Body of pancreas (tissue), 4 donors: ENCODE results near the gene MYRIP. TPM values are rescaled to one million over a fixed set of nuclear protein-coding genes. Genes with fewer than 3 reads are reported as not detected.

Source experiments
- ATAC-seq: fragments of 150-250 bp; one replicate; pipeline ENCODE4 v1.9.1; 2016
- DNase-seq, 4 donors: peaks; one replicate each; pipeline ENCODE4 v3.0.0-alpha.2; 2019
- H3K27ac ChIP-seq, 4 donors: fragments of 200-600 bp; sonication (generic); 1 replicate in 3 of 4; 2 replicates in 1 of 4; pipeline versions ENCODE4 v1.5.1 to v1.6.1; 2016 to 2019; ENCODE audit warnings: mild to moderate bottlenecking in 1 of 4, mixed read lengths in 1 of 4, moderate library complexity in 1 of 4
- H3K27me3 ChIP-seq, 2 donors: fragments of 200-600 bp; sonication (generic); one replicate each; pipeline ENCODE4 v1.6.0; 2016; ENCODE audit warnings: mild to moderate bottlenecking in 1 of 2
- H3K36me3 ChIP-seq, 2 donors: fragments of 200-600 bp; sonication (generic); replicated peaks in 1 of 2; 2 replicates each; pipeline ENCODE4 v1.5.1; 2016; ENCODE audit warnings: low read depth in 2 of 2; ENCODE audit not compliant: insufficient read depth in 1 of 2
- H3K4me1 ChIP-seq: fragments of 200-600 bp; sonication (generic); one replicate; pipeline ENCODE4 v1.6.0; 2016
- H3K4me3 ChIP-seq, 2 donors: fragments of 200-600 bp; sonication (generic); 1 replicate in 1 of 2; 2 replicates in 1 of 2; pipeline ENCODE4 v1.5.1; 2016 to 2019
- H3K9me3 ChIP-seq, 3 donors: fragments of 200-600 bp; sonication (generic); 1 replicate in 2 of 3; 2 replicates in 1 of 3; pipeline ENCODE4 v1.5.1; 2016
- POLR2A ChIP-seq, 3 donors: fragments of 450-650 bp; IDR thresholded peaks; one replicate each; pipeline ENCODE4 v1.6.1; 2016; ENCODE audit warnings: antibody characterized with exemption in 3 of 3, mild to moderate bottlenecking in 2 of 3
- WGBS, 2 donors: methylation state at CpG; one replicate each; pipeline ENCODE4 v1.1.5; 2017; 5-methylcytosine and 5-hydroxymethylcytosine counted together
- intact Hi-C: fragments of 100-400 bp; cut with DNase I; formaldehyde crosslinking; loops from one replicate; pipeline ENCODE4 v1.15.1; 2023
- total RNA-seq, 2 donors: library from RNA; depleted of rRNA; stranded (reverse); fragments of >200 nt; gene quantifications; one replicate each; pipeline ENCODE4 v1.1.0, GENCODE V29; 2016
- TF ChIP-seq, protein P1 (sequence below), 7 experiments: fragments of 450-650 bp in 4 of 7; fragments of 200-600 bp in 3 of 7; sonication (generic) in 3 of 7; IDR thresholded peaks; one replicate each; pipeline ENCODE4 v1.5.1; 2016 to 2019; ENCODE audit warnings: antibody characterized with exemption in 7 of 7

MYRIP gene
- total RNA-seq, 2 donors from 2014 or later, result 5.2 to 12.5 TPM

DNA sequence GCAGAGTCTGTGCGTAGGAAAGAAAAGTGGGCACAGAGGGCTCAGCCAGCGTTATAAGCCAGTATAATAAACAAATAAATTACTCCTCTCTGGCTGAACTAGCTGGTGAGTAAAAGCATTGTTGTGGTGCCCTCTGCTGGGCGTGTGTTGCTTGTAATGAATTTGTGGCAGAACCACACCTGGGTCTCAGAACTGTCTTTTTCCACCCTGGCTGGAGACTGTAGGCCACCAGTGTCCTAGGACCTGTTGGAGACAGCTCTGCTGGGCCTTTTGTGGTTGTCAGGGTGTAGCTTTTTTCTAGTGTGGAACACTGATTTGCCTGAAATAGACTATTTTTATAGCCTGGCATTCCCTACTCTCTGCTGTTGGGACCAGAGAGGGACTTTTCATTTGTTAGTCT, 369.6 kb downstream of the MYRIP start:
- TF ChIP-seq, protein P1, sequence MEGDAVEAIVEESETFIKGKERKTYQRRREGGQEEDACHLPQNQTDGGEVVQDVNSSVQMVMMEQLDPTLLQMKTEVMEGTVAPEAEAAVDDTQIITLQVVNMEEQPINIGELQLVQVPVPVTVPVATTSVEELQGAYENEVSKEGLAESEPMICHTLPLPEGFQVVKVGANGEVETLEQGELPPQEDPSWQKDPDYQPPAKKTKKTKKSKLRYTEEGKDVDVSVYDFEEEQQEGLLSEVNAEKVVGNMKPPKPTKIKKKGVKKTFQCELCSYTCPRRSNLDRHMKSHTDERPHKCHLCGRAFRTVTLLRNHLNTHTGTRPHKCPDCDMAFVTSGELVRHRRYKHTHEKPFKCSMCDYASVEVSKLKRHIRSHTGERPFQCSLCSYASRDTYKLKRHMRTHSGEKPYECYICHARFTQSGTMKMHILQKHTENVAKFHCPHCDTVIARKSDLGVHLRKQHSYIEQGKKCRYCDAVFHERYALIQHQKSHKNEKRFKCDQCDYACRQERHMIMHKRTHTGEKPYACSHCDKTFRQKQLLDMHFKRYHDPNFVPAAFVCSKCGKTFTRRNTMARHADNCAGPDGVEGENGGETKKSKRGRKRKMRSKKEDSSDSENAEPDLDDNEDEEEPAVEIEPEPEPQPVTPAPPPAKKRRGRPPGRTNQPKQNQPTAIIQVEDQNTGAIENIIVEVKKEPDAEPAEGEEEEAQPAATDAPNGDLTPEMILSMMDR (IDR thresholded peaks at IDR 0.05), result peak; percentile 38 to 77 (median 67)
- TF ChIP-seq POLR2A (IDR thresholded peaks at IDR 0.05), result no peak
- WGBS, 2 donors, result 8 to 21% methylated on average over 3 of the region's 3 CpGs
- no peak overlapping the region for H3K27ac ChIP-seq
- H3K4me1 ChIP-seq, result no peaks in the 10 kb centered on the region
- H3K27me3 ChIP-seq, result no peaks in the 10 kb centered on the region
- H3K4me3 ChIP-seq, result no peak overlapping the region
- ATAC-seq, result peak; percentile 68
- intact Hi-C loops, result loop anchor here (10.0 kb wide), 1 partner anchor 474 kb away; no protein-coding TSS in a partner anchor
- no peaks in the 10 kb centered on the region for H3K9me3 ChIP-seq
- DNase-seq, result peak; percentile 77 to 86 (median 80)
- no peaks in the 10 kb centered on the region for H3K36me3 ChIP-seq

GRCh38 chr3:40181182-40181581, 371.8 kb downstream of the MYRIP start:
- no peak overlapping the region for H3K27ac ChIP-seq
- WGBS, 2 donors, result 89 to 95% methylated on average over 3 of the region's 3 CpGs
- no peaks in the 10 kb centered on the region for H3K9me3 ChIP-seq
- TF ChIP-seq, protein P1 (IDR thresholded peaks at IDR 0.05), result no peak
- TF ChIP-seq POLR2A (IDR thresholded peaks at IDR 0.05), result no peak
- intact Hi-C loops, result no loop called here
- ATAC-seq, result no peak
- peaks cover 2% of the 10 kb centered on the region for H3K4me1 ChIP-seq
- H3K36me3 ChIP-seq, result no peaks in the 10 kb centered on the region
- H3K4me3 ChIP-seq, result no peak overlapping the region
- DNase-seq, result no peak
- no peaks in the 10 kb centered on the region for H3K27me3 ChIP-seq

- Histone ChIP-seq H3K4me3 (no peak overlapping the region), H3K9me3 (no peaks in the 10 kb centered on the region), H3K27me3 (no peaks in the 10 kb centered on the region), H3K27ac (no peak overlapping the region), H3K4me1 (peaks cover 11% of the 10 kb centered on the region), H3K36me3 (no peaks in the 10 kb centered on the region)
- WGBS, 2 donors, result 79 to 84% methylated on average over 10 of the region's 10 CpGs
- intact Hi-C loops, result no loop called here
- TF ChIP-seq POLR2A (IDR thresholded peaks at IDR 0.05), result no peak
- TF ChIP-seq, protein P1 (IDR thresholded peaks at IDR 0.05), result no peak
- DNase-seq (no peak), ATAC-seq (no peak)
These were observed 375.8 kb downstream of the MYRIP start for GRCh38 chr3:40185029-40185695.

GRCh38 chr3:40186508-40186907, 377.1 kb downstream of the MYRIP start:
- no peaks in the 10 kb centered on the region for H3K36me3 ChIP-seq
- DNase-seq (peak; percentile 23 to 58 (median 41)), ATAC-seq (peak; percentile 73)
- H3K9me3 ChIP-seq, result no peaks in the 10 kb centered on the region
- H3K4me1 ChIP-seq, result peaks cover 11% of the 10 kb centered on the region
- no peak overlapping the region for H3K27ac ChIP-seq
- H3K4me3 ChIP-seq, result no peak overlapping the region
- WGBS, 2 donors, result 29 to 57% methylated on average over 1 to 2 of the region's 2 CpGs
- no peak for TF ChIP-seq POLR2A (IDR thresholded peaks at IDR 0.05)
- TF ChIP-seq, protein P1 (IDR thresholded peaks at IDR 0.05), result no peak
- intact Hi-C loops, result no loop called here
- no peaks in the 10 kb centered on the region for H3K27me3 ChIP-seq

GRCh38 chr3:40187945-40188344, 378.5 kb downstream of the MYRIP start:
- H3K36me3 ChIP-seq, result no peaks in the 10 kb centered on the region
- intact Hi-C loops, result no loop called here
- no peak overlapping the region for H3K27ac ChIP-seq
- H3K9me3 ChIP-seq, result no peaks in the 10 kb centered on the region
- ATAC-seq (no peak), DNase-seq (no peak)
- no peak overlapping the region for H3K4me3 ChIP-seq
- peaks cover 11% of the 10 kb centered on the region for H3K4me1 ChIP-seq
- TF ChIP-seq, protein P1 (IDR thresholded peaks at IDR 0.05), result no peak
- no peak for TF ChIP-seq POLR2A (IDR thresholded peaks at IDR 0.05)
- no peaks in the 10 kb centered on the region for H3K27me3 ChIP-seq
- WGBS, 2 donors, result 55 to 85% methylated on average over 3 of the region's 3 CpGs
